LNCaP clone FGC (cell line): ENCODE results near the gene MUC4.

Experiments
- DNase-seq: peaks from one replicate; pipeline ENCODE4 v3.0.0-alpha.2; 2011; ENCODE audit warnings: low read depth
- H3K4me3 ChIP-seq: 2 replicates; pipeline ENCODE4 v1.5.1; 2011; ENCODE audit warnings: mild to moderate bottlenecking, low read depth, low read length, control low read depth
- CTCF ChIP-seq: IDR thresholded peaks from 2 replicates; pipeline ENCODE4 v1.5.1; 2012; ENCODE audit warnings: mild to moderate bottlenecking; ENCODE audit not compliant: control insufficient read depth, insufficient read depth; ENCODE audit errors: extremely low read depth

Gene MUC4

GRCh38 chr3:195762249-195762585 is 49.5 kb downstream of the MUC4 start:
- TF ChIP-seq CTCF = no peak
- DNase-seq = no peak
- H3K4me3 ChIP-seq = no peak overlapping the region

- no peak overlapping the region for H3K4me3 ChIP-seq
- no peak for DNase-seq
- no peak for TF ChIP-seq CTCF
Measured at GRCh38 chr3:195761567-195762248, 50.0 kb downstream of the MUC4 start.

- no peak for TF ChIP-seq CTCF
- DNase-seq = no peak
- no peak overlapping the region for H3K4me3 ChIP-seq
Measured at GRCh38 chr3:195761123-195761566, 50.6 kb downstream of the MUC4 start.

- TF ChIP-seq CTCF = no peak
- no peak overlapping the region for H3K4me3 ChIP-seq
- DNase-seq = no peak
Measured at GRCh38 chr3:195760345-195761122, 51.2 kb downstream of the MUC4 start.

GRCh38 chr3:195758721-195759353 is 52.9 kb downstream of the MUC4 start:
- DNase-seq = no peak
- TF ChIP-seq CTCF = no peak

GRCh38 chr3:195757827-195758226 is 53.9 kb downstream of the MUC4 start:
- no peak for TF ChIP-seq CTCF
- no peak for DNase-seq
- no peak overlapping the region for H3K4me3 ChIP-seq

More at GRCh38 chr3:195758721-195759353, 52.9 kb downstream of the MUC4 start:
- H3K4me3 ChIP-seq = no peak overlapping the region
